SK-N-SH (cell line): ENCODE data around the gene P2RY8. TPM values are rescaled to one million over a fixed set of nuclear protein-coding genes. Genes with fewer than 3 reads are reported as not detected.

Experiments
- CTCF ChIA-PET: fragments of 300-600, 350-600 bp; formaldehyde crosslinking; extraction: SDS; loops from one replicate; lab custom pipeline; 2021; lab: Yijun Ruan, JAX
- POLR2A ChIA-PET: fragments of 350-600 bp; sonication (Branson Sonifier 250); formaldehyde crosslinking; extraction: SDS; loops from one replicate; lab custom pipeline; 2020; ENCODE audit warnings: antibody characterized with exemption, inconsistent platforms; lab: Yijun Ruan, JAX
- DNase-seq: peaks from one replicate; pipeline ENCODE4 v3.0.0; 2012
- H2AFZ ChIP-seq: fragments of 200-600 bp; sonication (generic); 2 replicates; pipeline ENCODE4 v1.8.1; 2016; ENCODE audit warnings: antibody characterized with exemption, mild to moderate bottlenecking, low read depth
- H3F3A ChIP-seq: fragments of 200-600 bp; sonication (generic); replicated peaks from 2 replicates; pipeline ENCODE3; 2016; ENCODE audit warnings: antibody characterized with exemption, mild to moderate bottlenecking; ENCODE audit not compliant: insufficient read depth
- H3K27ac ChIP-seq, 2 experiments: fragments of 200-500 bp in 1 of 2; fragments of 200-600 bp in 1 of 2; sonication (Bioruptor generic) in 1 of 2; sonication (generic), shearing (Covaris generic) in 1 of 2; 2 replicates each; pipeline versions ENCODE4 v1.5.1 to v1.6.1; 2014 to 2016; ENCODE audit warnings: low read depth in 2 of 2, inconsistent platforms in 1 of 2, low read length in 1 of 2, mild to moderate bottlenecking in 1 of 2, mixed read lengths in 1 of 2
- H3K27me3 ChIP-seq: fragments of 200-600 bp; sonication (generic), shearing (Covaris generic); 2 replicates; pipeline ENCODE4 v1.6.1; 2016; ENCODE audit warnings: mixed run types; ENCODE audit not compliant: insufficient read depth
- H3K36me3 ChIP-seq, 2 experiments: fragments of 200-500 bp in 1 of 2; fragments of 200-600 bp in 1 of 2; sonication (Bioruptor generic) in 1 of 2; sonication (generic) in 1 of 2; replicated peaks in 1 of 2; 2 replicates each; pipeline versions ENCODE3 to v1.5.1; 2014 to 2016; ENCODE audit warnings: low read length in 1 of 2, mild to moderate bottlenecking in 1 of 2; ENCODE audit not compliant: insufficient read depth in 2 of 2, control insufficient read depth in 1 of 2
- H3K4me1 ChIP-seq, 2 experiments: fragments of 200-500 bp in 1 of 2; fragments of 200-600 bp in 1 of 2; sonication (Bioruptor generic) in 1 of 2; sonication (generic), shearing (Covaris generic) in 1 of 2; 2 replicates each; pipeline versions ENCODE4 v1.5.1 to v1.6.1; 2014 to 2016; ENCODE audit warnings: low read depth in 1 of 2, low read length in 1 of 2, mixed run types in 1 of 2; ENCODE audit not compliant: insufficient read depth in 2 of 2, control insufficient read depth in 1 of 2
- H3K4me2 ChIP-seq: fragments of 200-600 bp; sonication (generic), shearing (Covaris generic); 2 replicates; pipeline ENCODE4 v1.6.1; 2017; ENCODE audit warnings: mixed run types
- H3K4me3 ChIP-seq, 2 experiments: fragments of 200-500 bp in 1 of 2; fragments of 200-600 bp in 1 of 2; sonication (Bioruptor generic) in 1 of 2; sonication (generic), shearing (Covaris generic) in 1 of 2; 2 replicates each; pipeline versions ENCODE4 v1.5.1 to v1.8.1; 2014 to 2016; ENCODE audit warnings: low read depth in 2 of 2, inconsistent platforms in 1 of 2, low read length in 1 of 2, mild to moderate bottlenecking in 1 of 2, mixed read lengths in 1 of 2, moderate library complexity in 1 of 2
- H3K79me2 ChIP-seq: fragments of 200-600 bp; sonication (generic); 2 replicates; pipeline ENCODE4 v1.8.1; 2017; ENCODE audit warnings: mild to moderate bottlenecking; ENCODE audit not compliant: insufficient read depth
- H3K9ac ChIP-seq: fragments of 200-600 bp; sonication (generic); 2 replicates; pipeline ENCODE4 v1.6.1; 2017; ENCODE audit warnings: mixed run types
- H3K9me2 ChIP-seq: fragments of 200-600 bp; sonication (generic); 2 replicates; pipeline ENCODE4 v1.6.1; 2017; ENCODE audit warnings: mixed run types
- H3K9me3 ChIP-seq: fragments of 200-600 bp; sonication (generic); 2 replicates; pipeline ENCODE4 v1.6.1; 2017; ENCODE audit warnings: mixed run types, mild to moderate bottlenecking, moderate library complexity
- H4K20me1 ChIP-seq: fragments of 200-600 bp; sonication (generic); 2 replicates; pipeline ENCODE4 v1.6.1; 2017; ENCODE audit warnings: mild to moderate bottlenecking, mixed run types; ENCODE audit not compliant: insufficient read depth
- CHD2 ChIP-seq: fragments of 150-350 bp; IDR thresholded peaks from 2 replicates; pipeline ENCODE4 v1.6.1; 2018; ENCODE audit warnings: low read length; ENCODE audit not compliant: partially characterized antibody
- EZH2phosphoT487 ChIP-seq: fragments of 200-600 bp; sonication (generic); IDR thresholded peaks from 2 replicates; pipeline ENCODE4 v1.6.1; 2017; ENCODE audit warnings: low read depth, mixed run types, mild to moderate bottlenecking, antibody characterized with exemption, moderate library complexity, borderline replicate concordance
- FOXJ3 ChIP-seq: sonication (generic); formaldehyde crosslinking; IDR thresholded peaks from 2 replicates; pipeline ENCODE4 v1.5.1; 2020; ENCODE audit warnings: mild to moderate bottlenecking, missing genetic modification reagents
- IRF3 ChIP-seq: fragments of 150-350 bp; IDR thresholded peaks from 2 replicates; pipeline ENCODE4 v1.6.1; 2016; ENCODE audit warnings: mild to moderate bottlenecking, low read depth, low read length
- POLR2AphosphoS5 ChIP-seq: IDR thresholded peaks from 2 replicates; pipeline ENCODE4 v1.6.1; 2012; ENCODE audit warnings: low read depth, low read length
- SIN3A ChIP-seq: IDR thresholded peaks from 2 replicates; pipeline ENCODE4 v1.6.1; 2012; ENCODE audit warnings: low read depth, mild to moderate bottlenecking, low read length, moderate library complexity, borderline replicate concordance
- TEAD4 ChIP-seq: IDR thresholded peaks from 2 replicates; pipeline ENCODE4 v1.4.0; 2012; ENCODE audit warnings: mild to moderate bottlenecking, borderline replicate concordance; ENCODE audit not compliant: insufficient read depth
- YY1 ChIP-seq: IDR thresholded peaks from 2 replicates; pipeline ENCODE4 v1.4.0; 2012; ENCODE audit warnings: low read depth, mild to moderate bottlenecking
- WGBS: methylation state at CpG from one replicate; pipeline ENCODE4 v1.1.6; 2017; ENCODE audit warnings: low lambda C conversion rate; 5-methylcytosine and 5-hydroxymethylcytosine counted together
- polyA plus RNA-seq, 3 experiments: library from polyadenylated mRNA; depleted of rRNA; stranded (reverse); fragments of >200 nt; gene quantifications; 2 replicates each; pipeline ENCODE4 v1.2.3, GENCODE V29; 2012

The P2RY8 gene
- polyA plus RNA-seq, 1 of the 3 experiments (the other 2 are of a cell fraction), result 0.08 TPM

- H2AFZ ChIP-seq, result no peak overlapping the region
- peaks cover 9% of the 10 kb centered on the region for H3F3A ChIP-seq
- H3K4me3 ChIP-seq, result no peak overlapping the region
- CTCF ChIA-PET, result no interaction called here
- no peaks in the 10 kb centered on the region for H3K9me2 ChIP-seq
- POLR2A ChIA-PET, result no interaction called here
- H3K27ac ChIP-seq, result no peak overlapping the region
- H3K27me3 ChIP-seq, result no peaks in the 10 kb centered on the region
- H3K4me2 ChIP-seq, result no peak overlapping the region
- DNase-seq, result no peak
- 89% methylated on average over 17 of the region's 29 CpGs for WGBS
- no peaks in the 10 kb centered on the region for H3K79me2 ChIP-seq
- no peaks in the 10 kb centered on the region for H3K4me1 ChIP-seq
- peaks cover 0 to 22% of the 10 kb centered on the region in 2 experiments for H3K36me3 ChIP-seq
- H3K9ac ChIP-seq, result no peak overlapping the region
- TF ChIP-seq YY1 (no peak), CHD2 (no peak), POLR2AphosphoS5 (0 out of 2 replicates have a peak, but pooled peaks have one; percentile 14), SIN3A (no peak), FOXJ3 (CRISPR knock-in tag) (no peak), IRF3 (no peak)
- H3K9me3 ChIP-seq, result no peaks in the 10 kb centered on the region
- no peaks in the 10 kb centered on the region for H4K20me1 ChIP-seq
Measured at GRCh38 chrX:1418901-1419544, 118.0 kb downstream of the P2RY8 start.

GRCh38 chrX:1417921-1418771, 118.8 kb downstream of the P2RY8 start:
- no peak overlapping the region for H2AFZ ChIP-seq
- H3K9me2 ChIP-seq, result no peaks in the 10 kb centered on the region
- TF ChIP-seq IRF3, result no peak
- no peak for TF ChIP-seq TEAD4
- TF ChIP-seq EZH2phosphoT487, result no peak
- H3K9ac ChIP-seq, result no peak overlapping the region
- POLR2A ChIA-PET, result no interaction called here
- H4K20me1 ChIP-seq, result no peaks in the 10 kb centered on the region
- H3K36me3 ChIP-seq, result peaks cover 6 to 23% of the 10 kb centered on the region in 2 experiments
- H3K27me3 ChIP-seq, result no peaks in the 10 kb centered on the region
- H3K4me1 ChIP-seq, result no peaks in the 10 kb centered on the region
- WGBS, result 86% methylated on average over 10 of the region's 20 CpGs
- CTCF ChIA-PET, result no interaction called here
- H3K27ac ChIP-seq, result no peak overlapping the region
- no peak for DNase-seq
- H3K4me2 ChIP-seq, result no peak overlapping the region
- H3F3A ChIP-seq, result peaks cover 9% of the 10 kb centered on the region
- no peak overlapping the region for H3K4me3 ChIP-seq
- no peaks in the 10 kb centered on the region for H3K9me3 ChIP-seq
- H3K79me2 ChIP-seq, result no peaks in the 10 kb centered on the region
